Measurements from ENCODE around the gene PON3.

PON3 gene

DNA sequence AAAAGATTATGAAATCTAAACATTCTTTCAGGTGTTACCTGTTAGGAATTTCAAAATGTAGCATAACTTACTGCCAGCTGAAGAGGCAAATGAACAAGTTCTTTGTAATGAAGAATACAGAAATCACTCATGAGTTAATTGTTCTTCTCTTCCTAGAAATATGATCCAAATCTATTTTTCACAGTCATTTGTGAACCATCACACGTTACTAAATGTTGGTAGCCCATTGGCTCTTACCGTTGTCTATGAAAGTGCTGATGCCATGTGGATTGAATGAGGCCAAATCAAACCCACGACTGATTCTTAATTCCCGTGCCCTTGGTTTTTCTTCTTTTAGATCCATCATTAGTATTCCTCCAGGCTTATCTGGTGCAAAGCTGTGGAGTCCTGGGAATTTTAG lies 15.9 kb upstream of the PON3 start:
- DNase-seq (ENCODE audit: low read depth in 2 of 2) = no peak
- H3K4me3 ChIP-seq (replicated peaks in 1 of 2; ENCODE audit: low read depth in 2 of 2, low read length in 2 of 2) = no peak overlapping the region
- TF ChIP-seq, protein P1, sequence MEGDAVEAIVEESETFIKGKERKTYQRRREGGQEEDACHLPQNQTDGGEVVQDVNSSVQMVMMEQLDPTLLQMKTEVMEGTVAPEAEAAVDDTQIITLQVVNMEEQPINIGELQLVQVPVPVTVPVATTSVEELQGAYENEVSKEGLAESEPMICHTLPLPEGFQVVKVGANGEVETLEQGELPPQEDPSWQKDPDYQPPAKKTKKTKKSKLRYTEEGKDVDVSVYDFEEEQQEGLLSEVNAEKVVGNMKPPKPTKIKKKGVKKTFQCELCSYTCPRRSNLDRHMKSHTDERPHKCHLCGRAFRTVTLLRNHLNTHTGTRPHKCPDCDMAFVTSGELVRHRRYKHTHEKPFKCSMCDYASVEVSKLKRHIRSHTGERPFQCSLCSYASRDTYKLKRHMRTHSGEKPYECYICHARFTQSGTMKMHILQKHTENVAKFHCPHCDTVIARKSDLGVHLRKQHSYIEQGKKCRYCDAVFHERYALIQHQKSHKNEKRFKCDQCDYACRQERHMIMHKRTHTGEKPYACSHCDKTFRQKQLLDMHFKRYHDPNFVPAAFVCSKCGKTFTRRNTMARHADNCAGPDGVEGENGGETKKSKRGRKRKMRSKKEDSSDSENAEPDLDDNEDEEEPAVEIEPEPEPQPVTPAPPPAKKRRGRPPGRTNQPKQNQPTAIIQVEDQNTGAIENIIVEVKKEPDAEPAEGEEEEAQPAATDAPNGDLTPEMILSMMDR (IDR thresholded peaks at IDR 0.05; ENCODE audit: low read depth, low read length) = no peak

DNA sequence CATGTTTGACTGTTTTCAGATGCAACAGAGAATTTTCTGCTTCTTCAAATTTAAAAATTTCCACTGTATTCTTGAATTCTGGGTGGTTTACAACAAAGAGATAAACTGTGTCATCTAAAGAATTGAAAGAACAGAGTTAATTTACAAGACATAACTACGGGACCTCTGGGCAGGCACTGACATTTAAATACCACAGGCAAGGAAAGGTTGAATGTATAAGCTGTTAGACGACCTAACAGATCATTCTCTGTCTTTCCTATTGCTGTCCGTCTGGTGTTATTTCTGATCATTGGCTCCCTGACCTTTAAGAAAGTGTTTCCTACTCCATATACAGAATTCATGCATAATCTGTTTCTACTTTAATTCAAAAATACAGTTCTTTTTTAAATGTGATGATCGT lies 15.5 kb upstream of the PON3 start:
- no peak for DNase-seq (ENCODE audit: low read depth in 2 of 2)
- TF ChIP-seq, protein P1 (IDR thresholded peaks at IDR 0.05; ENCODE audit: low read depth, low read length) = no peak
- no peak overlapping the region for H3K4me3 ChIP-seq (replicated peaks in 1 of 2; ENCODE audit: low read depth in 2 of 2, low read length in 2 of 2)

DNA sequence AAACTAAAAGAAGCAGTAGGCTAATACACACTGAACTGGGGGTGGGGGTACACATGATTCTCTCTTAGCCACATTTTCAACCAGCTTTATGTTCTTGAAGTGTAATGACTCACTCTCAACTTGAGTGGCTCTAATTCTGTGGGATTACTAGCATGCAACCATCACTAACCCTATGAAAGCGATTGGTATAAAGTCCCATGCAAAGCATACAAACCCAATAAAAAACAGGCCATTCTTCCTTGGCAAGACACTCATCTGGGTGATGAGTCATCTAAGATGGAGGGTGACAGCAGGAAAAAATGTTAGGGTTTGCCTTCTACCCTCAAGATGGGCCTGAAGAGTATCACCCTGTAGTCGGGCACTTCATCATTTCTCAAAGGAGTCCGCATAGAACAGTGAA lies 14.9 kb upstream of the PON3 start:
- no peak overlapping the region for H3K4me3 ChIP-seq (replicated peaks in 1 of 2; ENCODE audit: low read depth in 2 of 2, low read length in 2 of 2)
- no peak for DNase-seq (ENCODE audit: low read depth in 2 of 2)
- TF ChIP-seq, protein P1 (IDR thresholded peaks at IDR 0.05; ENCODE audit: low read depth, low read length) = no peak

DNA sequence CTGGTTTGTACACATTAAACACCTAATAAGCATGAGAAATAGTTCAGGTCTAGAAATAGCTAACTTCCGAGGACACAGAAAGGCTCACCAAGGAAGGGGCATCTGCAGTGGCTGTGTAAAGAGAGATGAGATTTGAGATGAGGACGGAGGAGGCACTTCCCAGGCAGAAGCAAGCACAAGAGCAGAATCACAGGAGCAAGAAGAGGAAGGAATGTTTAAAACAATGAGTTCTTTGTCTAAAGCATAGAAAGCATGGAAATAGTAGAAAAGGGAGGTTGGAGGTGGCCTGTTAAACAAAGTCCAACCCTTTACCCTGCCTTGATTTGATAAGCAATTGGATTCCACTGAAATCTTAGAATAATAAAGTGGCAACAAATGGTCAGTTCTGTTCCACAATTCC lies 11.6 kb upstream of the PON3 start:
- TF ChIP-seq, protein P1 (IDR thresholded peaks at IDR 0.05; ENCODE audit: low read depth, low read length) = no peak
- DNase-seq (ENCODE audit: low read depth in 2 of 2) = no peak
- no peak overlapping the region for H3K4me3 ChIP-seq (replicated peaks in 1 of 2; ENCODE audit: low read depth in 2 of 2, low read length in 2 of 2)

DNA sequence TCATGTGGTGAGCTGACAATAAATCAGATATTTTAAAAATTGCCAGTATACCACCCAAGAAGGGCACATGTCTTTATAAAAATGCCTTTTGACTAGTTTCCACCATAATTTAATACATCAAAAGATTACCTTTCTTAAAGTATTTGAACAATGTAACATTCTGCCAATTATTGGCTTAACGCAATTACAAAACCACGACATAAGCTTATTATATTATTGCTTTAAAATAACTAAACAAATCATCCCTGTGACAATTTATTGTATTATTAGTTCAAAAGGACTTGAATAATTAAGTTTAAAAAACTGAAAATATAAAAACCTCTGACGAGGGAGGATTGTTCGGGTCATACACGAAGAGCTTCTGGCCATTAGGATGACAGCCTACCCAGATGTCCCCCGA lies 9.6 kb upstream of the PON3 start:
- DNase-seq (ENCODE audit: low read depth in 2 of 2) = no peak
- TF ChIP-seq, protein P1 (IDR thresholded peaks at IDR 0.05; ENCODE audit: low read depth, low read length) = no peak

DNA sequence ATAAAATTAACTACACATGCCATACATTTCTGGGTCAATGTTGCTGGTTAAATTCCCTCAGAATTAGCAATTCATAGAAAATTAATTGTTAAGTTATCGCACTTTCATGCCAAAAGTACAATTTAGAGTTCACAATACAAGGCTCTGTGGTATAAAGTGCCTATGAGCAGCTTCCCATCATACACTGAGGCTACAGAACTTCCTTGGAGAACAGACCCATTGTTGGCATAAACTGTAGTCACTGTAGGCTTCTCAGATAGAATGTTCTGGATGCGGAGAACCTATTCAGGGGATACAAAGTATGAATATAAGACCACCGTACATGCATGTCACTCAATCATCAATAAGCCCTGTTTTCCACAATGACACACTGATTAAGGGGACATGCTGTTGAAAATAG lies 9.0 kb upstream of the PON3 start:
- DNase-seq (ENCODE audit: low read depth in 2 of 2) = no peak
- H3K4me3 ChIP-seq (replicated peaks in 1 of 2; ENCODE audit: low read depth in 2 of 2, low read length in 2 of 2) = no peak overlapping the region
- TF ChIP-seq, protein P1 (IDR thresholded peaks at IDR 0.05; ENCODE audit: low read depth, low read length) = no peak

More for the DNA sequence above, 9.6 kb upstream of the PON3 start:
- H3K4me3 ChIP-seq (replicated peaks in 1 of 2; ENCODE audit: low read depth in 2 of 2, low read length in 2 of 2) = no peak overlapping the region

DNA sequence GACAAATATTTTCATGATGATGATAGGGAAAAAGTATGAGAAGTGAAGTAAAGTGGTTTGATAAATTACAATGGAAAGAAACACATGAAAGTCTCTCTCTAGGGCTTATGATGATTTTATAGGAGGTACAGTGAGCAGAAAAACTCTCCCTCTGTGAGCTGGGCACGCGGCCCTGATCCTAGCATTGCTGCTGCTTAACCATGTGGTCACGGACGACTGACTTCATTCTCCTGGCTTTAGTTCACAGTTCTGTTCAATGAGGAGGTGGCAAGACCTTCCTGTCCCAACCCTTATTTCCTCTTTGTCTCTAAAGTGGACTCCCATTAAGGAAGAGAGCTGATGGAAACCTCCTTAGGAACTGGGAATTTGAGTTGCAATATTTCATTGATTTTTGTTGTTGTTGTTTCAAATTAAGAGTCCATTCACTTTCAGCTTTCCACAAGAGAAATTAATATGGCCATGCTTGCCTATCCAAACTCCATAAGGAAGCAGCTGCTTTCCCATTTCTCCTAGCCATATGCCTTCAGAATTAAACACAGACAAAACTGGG lies 8.2 kb upstream of the PON3 start:
- TF ChIP-seq, protein P1 (IDR thresholded peaks at IDR 0.05; ENCODE audit: low read depth, low read length) = no peak
- peak in 1 of 2 donors; percentile 7 for DNase-seq (ENCODE audit: low read depth in 2 of 2)
- H3K4me3 ChIP-seq (replicated peaks in 1 of 2; ENCODE audit: low read depth in 2 of 2, low read length in 2 of 2) = no peak overlapping the region

All from cardiac fibroblast (primary cell).